H9 (cell line): ENCODE results near the gene SMIM10. TPM values are rescaled to one million over a fixed set of nuclear protein-coding genes. Genes with fewer than 3 reads are reported as not detected.

Experiments
- DNase-seq: peaks from one replicate; pipeline ENCODE4 v3.0.0-alpha.2; 2017
- H2AFZ ChIP-seq: one replicate; pipeline ENCODE4 v1.6.1; 2013; ENCODE audit warnings: mild to moderate bottlenecking, low read length, control low read depth, moderate library complexity
- H2AK5ac ChIP-seq: 2 replicates; pipeline ENCODE4 v1.6.1; 2013; ENCODE audit warnings: low read length, control low read depth, mixed read lengths; ENCODE audit not compliant: insufficient read length
- H2BK120ac ChIP-seq: one replicate; pipeline ENCODE4 v1.6.1; 2013; ENCODE audit warnings: low read depth, mild to moderate bottlenecking, low read length, control low read depth, inconsistent platforms; ENCODE audit not compliant: poor library complexity, severe bottlenecking
- H2BK12ac ChIP-seq: 2 replicates; pipeline ENCODE4 v1.6.1; 2013; ENCODE audit warnings: low read length, control low read depth, mixed read lengths, low read depth; ENCODE audit not compliant: insufficient read length
- H2BK15ac ChIP-seq: 2 replicates; pipeline ENCODE4 v1.6.1; 2013; ENCODE audit warnings: low read depth, low read length, control low read depth
- H2BK20ac ChIP-seq: one replicate; pipeline ENCODE4 v1.6.1; 2013; ENCODE audit warnings: low read depth, mild to moderate bottlenecking, low read length, control low read depth, inconsistent platforms; ENCODE audit not compliant: poor library complexity, severe bottlenecking
- H2BK5ac ChIP-seq: 2 replicates; pipeline ENCODE4 v1.6.1; 2013; ENCODE audit warnings: low read length, control low read depth, mixed read lengths; ENCODE audit not compliant: insufficient read length
- H3K14ac ChIP-seq: 2 replicates; pipeline ENCODE4 v1.6.1; 2013; ENCODE audit warnings: low read length, control low read depth; ENCODE audit not compliant: insufficient read depth
- H3K18ac ChIP-seq: 2 replicates; pipeline ENCODE4 v1.6.1; 2013; ENCODE audit warnings: low read depth, mild to moderate bottlenecking, mixed read lengths, low read length, control low read depth; ENCODE audit not compliant: insufficient read length
- H3K23ac ChIP-seq: 2 replicates; pipeline ENCODE4 v1.6.1; 2013; ENCODE audit warnings: low read length, control low read depth, mixed read lengths, low read depth; ENCODE audit not compliant: insufficient read length
- H3K23me2 ChIP-seq: 2 replicates; pipeline ENCODE4 v1.6.1; 2013; ENCODE audit warnings: low read depth, mild to moderate bottlenecking, mixed read lengths, low read length, control low read depth; ENCODE audit not compliant: insufficient read length, poor library complexity, severe bottlenecking
- H3K27ac ChIP-seq: 2 replicates; pipeline ENCODE4 v1.5.1; 2013; ENCODE audit warnings: low read length, control low read depth, mixed read lengths, low read depth; ENCODE audit not compliant: insufficient read length
- H3K27me3 ChIP-seq: 2 replicates; pipeline ENCODE4 v1.6.1; 2013; ENCODE audit warnings: low read length, control low read depth, inconsistent platforms; ENCODE audit not compliant: insufficient read depth
- H3K4ac ChIP-seq: 2 replicates; pipeline ENCODE4 v1.6.1; 2013; ENCODE audit warnings: low read depth, mild to moderate bottlenecking, control low read depth, inconsistent platforms, low read length, moderate library complexity
- H3K4me1 ChIP-seq: 2 replicates; pipeline ENCODE4 v1.6.1; 2013; ENCODE audit warnings: low read length, control low read depth, inconsistent platforms; ENCODE audit not compliant: insufficient read depth
- H3K4me2 ChIP-seq: 2 replicates; pipeline ENCODE4 v1.6.1; 2013; ENCODE audit warnings: low read length, control low read depth, mixed read lengths; ENCODE audit not compliant: insufficient read length, insufficient read depth
- H3K56ac ChIP-seq: 2 replicates; pipeline ENCODE4 v1.6.1; 2013; ENCODE audit warnings: low read depth, mild to moderate bottlenecking, mixed read lengths, low read length, control low read depth; ENCODE audit not compliant: insufficient read length
- H3K79me1 ChIP-seq: 2 replicates; pipeline ENCODE4 v1.6.1; 2013; ENCODE audit warnings: low read depth, mild to moderate bottlenecking, moderate library complexity, low read length, control low read depth, inconsistent platforms; ENCODE audit not compliant: insufficient read depth, poor library complexity, severe bottlenecking
- H3K79me2 ChIP-seq: 2 replicates; pipeline ENCODE4 v1.6.1; 2013; ENCODE audit warnings: low read length, control low read depth, inconsistent platforms; ENCODE audit not compliant: insufficient read depth
- H3K9ac ChIP-seq: 2 replicates; pipeline ENCODE4 v1.6.1; 2013; ENCODE audit warnings: low read length, control low read depth, mixed read lengths; ENCODE audit not compliant: insufficient read length; ENCODE audit errors: extremely low read depth
- H3K9me3 ChIP-seq: one replicate; pipeline ENCODE4 v1.6.1; 2013; ENCODE audit warnings: low read depth, low read length, inconsistent platforms; ENCODE audit not compliant: control insufficient read depth
- H3T11ph ChIP-seq: one replicate; pipeline ENCODE4 v1.6.1; 2013; ENCODE audit warnings: mild to moderate bottlenecking, low read length, control low read depth, inconsistent platforms
- H4K20me1 ChIP-seq: one replicate; pipeline ENCODE4 v1.6.1; 2013; ENCODE audit not compliant: control insufficient read depth, insufficient read length, insufficient read depth
- H4K5ac ChIP-seq: 2 replicates; pipeline ENCODE4 v1.6.1; 2013; ENCODE audit warnings: low read depth, mild to moderate bottlenecking, mixed read lengths, low read length, control low read depth; ENCODE audit not compliant: insufficient read length
- H4K8ac ChIP-seq: replicated peaks from 2 replicates; pipeline ENCODE4 v1.6.1; 2013; ENCODE audit warnings: low read length, control low read depth, mixed read lengths, low read depth; ENCODE audit not compliant: insufficient read length
- H4K91ac ChIP-seq: 2 replicates; pipeline ENCODE4 v1.6.1; 2013; ENCODE audit warnings: low read depth, mild to moderate bottlenecking, moderate library complexity, mixed read lengths, low read length, control low read depth; ENCODE audit not compliant: insufficient read length
- H3K27ac Mint-ChIP-seq, 3 experiments: 2 replicates in 2 of 3; 3 replicates in 1 of 3; pipeline ENCODE4 v1.8.0; 2020 to 2021; ENCODE audit warnings: mixed read lengths in 3 of 3, mild to moderate bottlenecking in 1 of 3, moderate library complexity in 1 of 3
- H3K27me3 Mint-ChIP-seq: 2 replicates; pipeline ENCODE4 v1.8.0; 2021; ENCODE audit warnings: low read depth, mild to moderate bottlenecking, moderate library complexity, mixed read lengths
- H3K36me3 Mint-ChIP-seq, 3 experiments: 2 replicates in 2 of 3; 3 replicates in 1 of 3; pipeline ENCODE4 v1.8.0; 2020 to 2021; ENCODE audit warnings: low read depth in 3 of 3, mixed read lengths in 3 of 3; ENCODE audit not compliant: insufficient read depth in 1 of 3
- H3K4me1 Mint-ChIP-seq, 2 experiments: 2 replicates each; pipeline ENCODE4 v1.8.0; 2020; ENCODE audit warnings: mixed read lengths in 2 of 2
- H3K4me3 Mint-ChIP-seq, 2 experiments: 2 replicates in 1 of 2; 3 replicates in 1 of 2; pipeline ENCODE4 v1.8.0; 2020 to 2021; ENCODE audit warnings: mild to moderate bottlenecking in 2 of 2, mixed read lengths in 2 of 2, moderate library complexity in 1 of 2
- H3K9me3 Mint-ChIP-seq, 2 experiments: 2 replicates in 1 of 2; 3 replicates in 1 of 2; pipeline ENCODE4 v1.8.0; 2020; ENCODE audit warnings: mild to moderate bottlenecking in 2 of 2, mixed read lengths in 2 of 2, moderate library complexity in 1 of 2
- WGBS: extraction: QIAGEN DNeasy Blood & Tissue Kit; methylation state at CpG from one replicate; pipeline ENCODE4 v1.1.7; 2013; ENCODE audit warnings: missing lambda C conversion rate, low lambda C conversion rate, mixed read lengths; ENCODE audit not compliant: insufficient read length; ENCODE audit errors: extremely low coverage; 5-methylcytosine and 5-hydroxymethylcytosine counted together
- total RNA-seq: library from RNA; stranded (reverse); gene quantifications from 2 replicates; pipeline ENCODE4 v1.2.1, GENCODE V29; 2021
- TF ChIP-seq, protein P1 (sequence below): fragments of 200-600 bp; sonication (generic); conservative IDR thresholded peaks from 3 replicates; pipeline ENCODE4 v1.8.0; 2021; ENCODE audit warnings: antibody characterized with exemption, mild to moderate bottlenecking

Gene SMIM10
- total RNA-seq, 1 experiment from 2014 or later: 1.2 TPM

DNA sequence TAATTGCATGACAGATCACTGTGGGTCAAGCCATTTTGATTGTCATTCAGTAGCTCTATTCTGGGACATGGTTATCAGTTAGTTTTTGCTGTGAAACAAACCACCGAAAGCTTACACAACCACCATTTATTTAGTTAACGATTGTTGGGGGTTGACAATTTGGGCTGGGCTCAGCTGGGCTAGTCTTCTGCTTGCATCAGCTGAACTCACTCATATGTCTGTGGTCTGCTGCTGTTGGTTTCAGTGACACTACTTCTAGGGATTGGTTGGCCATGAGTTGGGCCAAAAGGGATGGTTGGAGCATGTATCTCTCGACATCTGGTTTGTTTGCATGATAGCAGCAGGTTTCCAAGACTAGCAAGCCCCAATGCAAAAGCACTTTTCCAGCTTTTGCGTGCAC, 5.3 kb upstream of the SMIM10 start:
- TF ChIP-seq, protein P1, sequence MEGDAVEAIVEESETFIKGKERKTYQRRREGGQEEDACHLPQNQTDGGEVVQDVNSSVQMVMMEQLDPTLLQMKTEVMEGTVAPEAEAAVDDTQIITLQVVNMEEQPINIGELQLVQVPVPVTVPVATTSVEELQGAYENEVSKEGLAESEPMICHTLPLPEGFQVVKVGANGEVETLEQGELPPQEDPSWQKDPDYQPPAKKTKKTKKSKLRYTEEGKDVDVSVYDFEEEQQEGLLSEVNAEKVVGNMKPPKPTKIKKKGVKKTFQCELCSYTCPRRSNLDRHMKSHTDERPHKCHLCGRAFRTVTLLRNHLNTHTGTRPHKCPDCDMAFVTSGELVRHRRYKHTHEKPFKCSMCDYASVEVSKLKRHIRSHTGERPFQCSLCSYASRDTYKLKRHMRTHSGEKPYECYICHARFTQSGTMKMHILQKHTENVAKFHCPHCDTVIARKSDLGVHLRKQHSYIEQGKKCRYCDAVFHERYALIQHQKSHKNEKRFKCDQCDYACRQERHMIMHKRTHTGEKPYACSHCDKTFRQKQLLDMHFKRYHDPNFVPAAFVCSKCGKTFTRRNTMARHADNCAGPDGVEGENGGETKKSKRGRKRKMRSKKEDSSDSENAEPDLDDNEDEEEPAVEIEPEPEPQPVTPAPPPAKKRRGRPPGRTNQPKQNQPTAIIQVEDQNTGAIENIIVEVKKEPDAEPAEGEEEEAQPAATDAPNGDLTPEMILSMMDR: no peak
- Histone ChIP-seq H3K27me3 (no peaks in the 10 kb centered on the region), H2AK5ac (no peak overlapping the region), H4K8ac (no peak overlapping the region), H3K4me1 (no peaks in the 10 kb centered on the region), H4K5ac (no peak overlapping the region), H3K14ac (no peak overlapping the region), H2BK12ac (no peak overlapping the region), H2BK20ac (no peak overlapping the region), H4K91ac (no peak overlapping the region), H4K20me1 (no peaks in the 10 kb centered on the region), H3K4ac (no peak overlapping the region), H3K23me2 (no peaks in the 10 kb centered on the region), H2BK15ac (no peak overlapping the region), H2BK5ac (no peak overlapping the region), H3K18ac (no peak overlapping the region), H3K27ac (no peak overlapping the region), H3K9ac (no peak overlapping the region), H3K9me3 (peaks cover 25% of the 10 kb centered on the region), H3K79me2 (no peaks in the 10 kb centered on the region), H3T11ph (no peak overlapping the region), H2AFZ (no peak overlapping the region), H3K23ac (no peak overlapping the region), H2BK120ac (no peak overlapping the region), H3K79me1 (no peaks in the 10 kb centered on the region), H3K56ac (no peak overlapping the region), H3K4me2 (no peak overlapping the region)
- no CpG with 5 or more reads among the region's 4 CpGs for WGBS
- peaks cover 4 to 5% of the 10 kb centered on the region in 2 experiments for H3K4me1 Mint-ChIP-seq
- H3K27me3 Mint-ChIP-seq: no peaks in the 10 kb centered on the region; the same call in 1 of the 2 replicates
- peaks cover 4 to 60% of the 10 kb centered on the region in 2 experiments; a peak in 4 of 5 replicates for H3K9me3 Mint-ChIP-seq
- no peaks in the 10 kb centered on the region for H3K36me3 Mint-ChIP-seq
- no peak overlapping the region for H3K4me3 Mint-ChIP-seq
- DNase-seq: no peak
- no peak overlapping the region for H3K27ac Mint-ChIP-seq
